H9 (cell line): ENCODE results near the gene CLIP1. TPM values are rescaled to one million over a fixed set of nuclear protein-coding genes. Genes with fewer than 3 reads are reported as not detected.
"Not testable (repeated sequence)": the region's sequence is repeated elsewhere in the genome, so short reads cannot be mapped to it uniquely, and the experiment has no call there.

Experiments
- DNase-seq: peaks from one replicate; pipeline ENCODE4 v3.0.0-alpha.2; 2017
- H2AFZ ChIP-seq: one replicate; pipeline ENCODE4 v1.6.1; 2013; ENCODE audit warnings: mild to moderate bottlenecking, low read length, control low read depth, moderate library complexity
- H2AK5ac ChIP-seq: 2 replicates; pipeline ENCODE4 v1.6.1; 2013; ENCODE audit warnings: low read length, control low read depth, mixed read lengths; ENCODE audit not compliant: insufficient read length
- H2BK120ac ChIP-seq: one replicate; pipeline ENCODE4 v1.6.1; 2013; ENCODE audit warnings: low read depth, mild to moderate bottlenecking, low read length, control low read depth, inconsistent platforms; ENCODE audit not compliant: poor library complexity, severe bottlenecking
- H2BK12ac ChIP-seq: 2 replicates; pipeline ENCODE4 v1.6.1; 2013; ENCODE audit warnings: low read length, control low read depth, mixed read lengths, low read depth; ENCODE audit not compliant: insufficient read length
- H2BK15ac ChIP-seq: 2 replicates; pipeline ENCODE4 v1.6.1; 2013; ENCODE audit warnings: low read depth, low read length, control low read depth
- H2BK20ac ChIP-seq: one replicate; pipeline ENCODE4 v1.6.1; 2013; ENCODE audit warnings: low read depth, mild to moderate bottlenecking, low read length, control low read depth, inconsistent platforms; ENCODE audit not compliant: poor library complexity, severe bottlenecking
- H2BK5ac ChIP-seq: 2 replicates; pipeline ENCODE4 v1.6.1; 2013; ENCODE audit warnings: low read length, control low read depth, mixed read lengths; ENCODE audit not compliant: insufficient read length
- H3K14ac ChIP-seq: 2 replicates; pipeline ENCODE4 v1.6.1; 2013; ENCODE audit warnings: low read length, control low read depth; ENCODE audit not compliant: insufficient read depth
- H3K18ac ChIP-seq: 2 replicates; pipeline ENCODE4 v1.6.1; 2013; ENCODE audit warnings: low read depth, mild to moderate bottlenecking, mixed read lengths, low read length, control low read depth; ENCODE audit not compliant: insufficient read length
- H3K23ac ChIP-seq: 2 replicates; pipeline ENCODE4 v1.6.1; 2013; ENCODE audit warnings: low read length, control low read depth, mixed read lengths, low read depth; ENCODE audit not compliant: insufficient read length
- H3K23me2 ChIP-seq: 2 replicates; pipeline ENCODE4 v1.6.1; 2013; ENCODE audit warnings: low read depth, mild to moderate bottlenecking, mixed read lengths, low read length, control low read depth; ENCODE audit not compliant: insufficient read length, poor library complexity, severe bottlenecking
- H3K27ac ChIP-seq: 2 replicates; pipeline ENCODE4 v1.5.1; 2013; ENCODE audit warnings: low read length, control low read depth, mixed read lengths, low read depth; ENCODE audit not compliant: insufficient read length
- H3K27me3 ChIP-seq: 2 replicates; pipeline ENCODE4 v1.6.1; 2013; ENCODE audit warnings: low read length, control low read depth, inconsistent platforms; ENCODE audit not compliant: insufficient read depth
- H3K4ac ChIP-seq: 2 replicates; pipeline ENCODE4 v1.6.1; 2013; ENCODE audit warnings: low read depth, mild to moderate bottlenecking, control low read depth, inconsistent platforms, low read length, moderate library complexity
- H3K4me1 ChIP-seq: 2 replicates; pipeline ENCODE4 v1.6.1; 2013; ENCODE audit warnings: low read length, control low read depth, inconsistent platforms; ENCODE audit not compliant: insufficient read depth
- H3K4me2 ChIP-seq: 2 replicates; pipeline ENCODE4 v1.6.1; 2013; ENCODE audit warnings: low read length, control low read depth, mixed read lengths; ENCODE audit not compliant: insufficient read length, insufficient read depth
- H3K56ac ChIP-seq: 2 replicates; pipeline ENCODE4 v1.6.1; 2013; ENCODE audit warnings: low read depth, mild to moderate bottlenecking, mixed read lengths, low read length, control low read depth; ENCODE audit not compliant: insufficient read length
- H3K79me1 ChIP-seq: 2 replicates; pipeline ENCODE4 v1.6.1; 2013; ENCODE audit warnings: low read depth, mild to moderate bottlenecking, moderate library complexity, low read length, control low read depth, inconsistent platforms; ENCODE audit not compliant: insufficient read depth, poor library complexity, severe bottlenecking
- H3K79me2 ChIP-seq: 2 replicates; pipeline ENCODE4 v1.6.1; 2013; ENCODE audit warnings: low read length, control low read depth, inconsistent platforms; ENCODE audit not compliant: insufficient read depth
- H3K9ac ChIP-seq: 2 replicates; pipeline ENCODE4 v1.6.1; 2013; ENCODE audit warnings: low read length, control low read depth, mixed read lengths; ENCODE audit not compliant: insufficient read length; ENCODE audit errors: extremely low read depth
- H3K9me3 ChIP-seq: one replicate; pipeline ENCODE4 v1.6.1; 2013; ENCODE audit warnings: low read depth, low read length, inconsistent platforms; ENCODE audit not compliant: control insufficient read depth
- H3T11ph ChIP-seq: one replicate; pipeline ENCODE4 v1.6.1; 2013; ENCODE audit warnings: mild to moderate bottlenecking, low read length, control low read depth, inconsistent platforms
- H4K20me1 ChIP-seq: one replicate; pipeline ENCODE4 v1.6.1; 2013; ENCODE audit not compliant: control insufficient read depth, insufficient read length, insufficient read depth
- H4K5ac ChIP-seq: 2 replicates; pipeline ENCODE4 v1.6.1; 2013; ENCODE audit warnings: low read depth, mild to moderate bottlenecking, mixed read lengths, low read length, control low read depth; ENCODE audit not compliant: insufficient read length
- H4K8ac ChIP-seq: replicated peaks from 2 replicates; pipeline ENCODE4 v1.6.1; 2013; ENCODE audit warnings: low read length, control low read depth, mixed read lengths, low read depth; ENCODE audit not compliant: insufficient read length
- H4K91ac ChIP-seq: 2 replicates; pipeline ENCODE4 v1.6.1; 2013; ENCODE audit warnings: low read depth, mild to moderate bottlenecking, moderate library complexity, mixed read lengths, low read length, control low read depth; ENCODE audit not compliant: insufficient read length
- H3K27ac Mint-ChIP-seq, 3 experiments: 2 replicates in 2 of 3; 3 replicates in 1 of 3; pipeline ENCODE4 v1.8.0; 2020 to 2021; ENCODE audit warnings: mixed read lengths in 3 of 3, mild to moderate bottlenecking in 1 of 3, moderate library complexity in 1 of 3
- H3K27me3 Mint-ChIP-seq: 2 replicates; pipeline ENCODE4 v1.8.0; 2021; ENCODE audit warnings: low read depth, mild to moderate bottlenecking, moderate library complexity, mixed read lengths
- H3K36me3 Mint-ChIP-seq, 3 experiments: 2 replicates in 2 of 3; 3 replicates in 1 of 3; pipeline ENCODE4 v1.8.0; 2020 to 2021; ENCODE audit warnings: low read depth in 3 of 3, mixed read lengths in 3 of 3; ENCODE audit not compliant: insufficient read depth in 1 of 3
- H3K4me1 Mint-ChIP-seq, 2 experiments: 2 replicates each; pipeline ENCODE4 v1.8.0; 2020; ENCODE audit warnings: mixed read lengths in 2 of 2
- H3K4me3 Mint-ChIP-seq, 2 experiments: 2 replicates in 1 of 2; 3 replicates in 1 of 2; pipeline ENCODE4 v1.8.0; 2020 to 2021; ENCODE audit warnings: mild to moderate bottlenecking in 2 of 2, mixed read lengths in 2 of 2, moderate library complexity in 1 of 2
- H3K9me3 Mint-ChIP-seq, 2 experiments: 2 replicates in 1 of 2; 3 replicates in 1 of 2; pipeline ENCODE4 v1.8.0; 2020; ENCODE audit warnings: mild to moderate bottlenecking in 2 of 2, mixed read lengths in 2 of 2, moderate library complexity in 1 of 2
- WGBS: extraction: QIAGEN DNeasy Blood & Tissue Kit; methylation state at CpG from one replicate; pipeline ENCODE4 v1.1.7; 2013; ENCODE audit warnings: missing lambda C conversion rate, low lambda C conversion rate, mixed read lengths; ENCODE audit not compliant: insufficient read length; ENCODE audit errors: extremely low coverage; 5-methylcytosine and 5-hydroxymethylcytosine counted together
- total RNA-seq: library from RNA; stranded (reverse); gene quantifications from 2 replicates; pipeline ENCODE4 v1.2.1, GENCODE V29; 2021
- TF ChIP-seq, protein P1 (sequence below): fragments of 200-600 bp; sonication (generic); conservative IDR thresholded peaks from 3 replicates; pipeline ENCODE4 v1.8.0; 2021; ENCODE audit warnings: antibody characterized with exemption, mild to moderate bottlenecking

CLIP1 gene
- total RNA-seq, 1 experiment from 2014 or later: 23.6 TPM

GRCh38 chr12:122362755-122363154 is 59.7 kb downstream of the CLIP1 start:
- TF ChIP-seq, protein P1, sequence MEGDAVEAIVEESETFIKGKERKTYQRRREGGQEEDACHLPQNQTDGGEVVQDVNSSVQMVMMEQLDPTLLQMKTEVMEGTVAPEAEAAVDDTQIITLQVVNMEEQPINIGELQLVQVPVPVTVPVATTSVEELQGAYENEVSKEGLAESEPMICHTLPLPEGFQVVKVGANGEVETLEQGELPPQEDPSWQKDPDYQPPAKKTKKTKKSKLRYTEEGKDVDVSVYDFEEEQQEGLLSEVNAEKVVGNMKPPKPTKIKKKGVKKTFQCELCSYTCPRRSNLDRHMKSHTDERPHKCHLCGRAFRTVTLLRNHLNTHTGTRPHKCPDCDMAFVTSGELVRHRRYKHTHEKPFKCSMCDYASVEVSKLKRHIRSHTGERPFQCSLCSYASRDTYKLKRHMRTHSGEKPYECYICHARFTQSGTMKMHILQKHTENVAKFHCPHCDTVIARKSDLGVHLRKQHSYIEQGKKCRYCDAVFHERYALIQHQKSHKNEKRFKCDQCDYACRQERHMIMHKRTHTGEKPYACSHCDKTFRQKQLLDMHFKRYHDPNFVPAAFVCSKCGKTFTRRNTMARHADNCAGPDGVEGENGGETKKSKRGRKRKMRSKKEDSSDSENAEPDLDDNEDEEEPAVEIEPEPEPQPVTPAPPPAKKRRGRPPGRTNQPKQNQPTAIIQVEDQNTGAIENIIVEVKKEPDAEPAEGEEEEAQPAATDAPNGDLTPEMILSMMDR: no peak
- H3K23me2 ChIP-seq: no peaks in the 10 kb centered on the region
- H3K9me3 Mint-ChIP-seq: no peaks in the 10 kb centered on the region
- H3K27me3 ChIP-seq: no peaks in the 10 kb centered on the region
- no peak overlapping the region for H4K5ac ChIP-seq
- H4K20me1 ChIP-seq: no peaks in the 10 kb centered on the region
- no peak overlapping the region for H2BK5ac ChIP-seq
- H3K79me2 ChIP-seq: no peaks in the 10 kb centered on the region
- no peak overlapping the region for H2AK5ac ChIP-seq
- H3K23ac ChIP-seq: no peak overlapping the region
- H3K27me3 Mint-ChIP-seq: no peaks in the 10 kb centered on the region
- H2BK15ac ChIP-seq: no peak overlapping the region
- DNase-seq: no peak
- H2BK120ac ChIP-seq: no peak overlapping the region
- H3K14ac ChIP-seq: no peak overlapping the region
- H4K91ac ChIP-seq: no peak overlapping the region
- no peaks in the 10 kb centered on the region for H3K79me1 ChIP-seq
- no peak overlapping the region for H3K4ac ChIP-seq
- H3K4me3 Mint-ChIP-seq: no peak overlapping the region
- peaks cover 2% of the 10 kb centered on the region; the same call in 1 of the 2 replicates for H3K4me1 ChIP-seq
- H3K9ac ChIP-seq: no peak overlapping the region
- no peak overlapping the region for H3K18ac ChIP-seq
- no peak overlapping the region for H3K56ac ChIP-seq
- H3K27ac ChIP-seq: no peak overlapping the region
- peaks cover 6 to 17% (median 13%) of the 10 kb centered on the region in 3 experiments; a peak in 5 of 7 replicates for H3K36me3 Mint-ChIP-seq
- no peak overlapping the region for H3K27ac Mint-ChIP-seq
- no CpG with 5 or more reads among the region's 1 CpG for WGBS
- H3K4me2 ChIP-seq: no peak overlapping the region
- H3K4me1 Mint-ChIP-seq: peaks cover 10 to 11% of the 10 kb centered on the region in 2 experiments
- no peaks in the 10 kb centered on the region for H3K9me3 ChIP-seq
- no peak overlapping the region for H4K8ac ChIP-seq
- H2BK20ac ChIP-seq: no peak overlapping the region
- no peak overlapping the region for H3T11ph ChIP-seq
- H2AFZ ChIP-seq: no peak overlapping the region
- H2BK12ac ChIP-seq: no peak overlapping the region

DNA sequence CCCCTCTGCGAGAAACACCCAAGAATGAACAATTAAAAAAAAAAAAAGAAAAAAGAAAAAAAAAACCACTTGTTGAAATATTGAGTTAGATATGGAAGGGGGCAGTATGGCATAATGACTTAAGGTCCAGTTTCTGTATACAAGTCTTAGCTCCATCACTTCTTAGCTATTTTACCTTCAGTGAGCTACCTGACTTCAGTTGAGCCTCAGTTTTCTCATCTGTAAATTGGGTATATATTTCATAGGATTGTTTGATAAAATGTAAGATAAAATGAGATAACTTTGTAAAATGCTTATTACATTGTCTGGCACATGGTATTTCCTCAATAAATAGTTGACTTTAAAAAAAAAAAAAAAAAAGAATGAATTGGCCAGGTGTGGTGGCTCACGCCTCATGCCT is 64.1 kb downstream of the CLIP1 start:
- H2BK15ac ChIP-seq, H4K8ac ChIP-seq, H2AFZ ChIP-seq, H2BK12ac ChIP-seq, H3K27me3 ChIP-seq, H3K9ac ChIP-seq, H2BK5ac ChIP-seq, H4K5ac ChIP-seq, H3K18ac ChIP-seq, H3K79me1 ChIP-seq, H3K4me2 ChIP-seq, H4K20me1 ChIP-seq, H3K9me3 ChIP-seq, H3K23me2 ChIP-seq, H3K4me1 ChIP-seq, H4K91ac ChIP-seq, DNase-seq, H3T11ph ChIP-seq, H3K79me2 ChIP-seq, H3K4ac ChIP-seq, H3K23ac ChIP-seq, H3K14ac ChIP-seq, H2BK20ac ChIP-seq, H3K9me3 Mint-ChIP-seq, H3K56ac ChIP-seq, H2AK5ac ChIP-seq, H3K27ac Mint-ChIP-seq, H3K4me3 Mint-ChIP-seq, H2BK120ac ChIP-seq, H3K4me1 Mint-ChIP-seq, H3K27ac ChIP-seq, H3K27me3 Mint-ChIP-seq: not testable (repeated sequence)
- no CpG with 5 or more reads among the region's 2 CpGs for WGBS
- peaks cover 12 to 41% (median 38%) of the 10 kb centered on the region in 3 experiments for H3K36me3 Mint-ChIP-seq
